Right lobe of liver (tissue), 6 donors: ENCODE measurements around the gene LNX1. TPM values are rescaled to one million over a fixed set of nuclear protein-coding genes. Genes with fewer than 3 reads are reported as not detected.

Experiments
- ATAC-seq, 4 donors: fragments of 200-7000 bp; cut with Tn5 transposase; one replicate each; pipeline ENCODE4 v1.9.1; 2020; ENCODE audit warnings: mild to moderate bottlenecking in 4 of 4, moderate library complexity in 4 of 4
- DNase-seq, 3 donors: peaks; one replicate each; pipeline ENCODE4 v3.0.0-alpha.2; 2020
- H3K27ac ChIP-seq, 3 donors: fragments of 200-600 bp; one replicate each; pipeline ENCODE4 v1.8.0; 2022
- H3K27me3 ChIP-seq, 2 donors: fragments of 200-600 bp; one replicate each; pipeline ENCODE4 v1.8.0; 2022
- H3K36me3 ChIP-seq, 4 donors: fragments of 200-600 bp; sonication (generic) in 1 of 4; one replicate each; pipeline versions ENCODE4 v1.5.1 to v1.8.0; 2017 to 2022; ENCODE audit warnings: control low read depth in 1 of 4
- H3K4me1 ChIP-seq, 4 donors: fragments of 200-600 bp; sonication (generic) in 1 of 4; one replicate each; pipeline versions ENCODE4 v1.5.1 to v1.8.0; 2017 to 2022; ENCODE audit warnings: control low read depth in 1 of 4
- H3K4me3 ChIP-seq, 3 donors: fragments of 200-600 bp; one replicate each; pipeline ENCODE4 v1.8.0; 2022
- H3K9me3 ChIP-seq, 4 donors: fragments of 200-600 bp; sonication (generic) in 1 of 4; one replicate each; pipeline versions ENCODE4 v1.5.1 to v1.8.0; 2017 to 2022; ENCODE audit warnings: control low read depth in 1 of 4
- CTCF ChIP-seq, 4 donors: fragments of 200-600 bp in 3 of 4; fragments of 450-650 bp in 1 of 4; IDR thresholded peaks; one replicate each; pipeline versions ENCODE4 v1.5.1 to v1.8.0; 2016 to 2022; ENCODE audit warnings: antibody characterized with exemption in 4 of 4, mild to moderate bottlenecking in 2 of 4
- POLR2A ChIP-seq: fragments of 450-650 bp; IDR thresholded peaks from one replicate; pipeline ENCODE4 v1.6.1; 2017; ENCODE audit warnings: antibody characterized with exemption, mild to moderate bottlenecking
- WGBS: methylation state at CpG from one replicate; pipeline ENCODE4 v1.1.6; 2018; ENCODE audit warnings: low coverage, low lambda C conversion rate; ENCODE audit not compliant: insufficient coverage; ENCODE audit errors: missing lambda C conversion rate; 5-methylcytosine and 5-hydroxymethylcytosine counted together
- intact Hi-C, 2 donors: fragments of 100-400 bp; cut with DNase I; formaldehyde crosslinking; loops; one replicate each; pipeline versions ENCODE4 v1.11.2 to v1.14.1; 2022
- total RNA-seq, 6 experiments: library from RNA; depleted of rRNA in 2 of 6; stranded (reverse); fragments of >200 nt in 2 of 6; fragmentation: NEBNext Ultra II Directional in 3 of 6; extraction: Animal tissue kit (Norgen Biotek cat#: 25700) in 3 of 6; gene quantifications; one replicate each; pipeline versions ENCODE4 v1.1.0 to v1.2.4, GENCODE V29; 2016 to 2023
- donor health status: DM: no; HTN: yes; CAD: no.
- donor health status: DM: no; HTN: no; CAD: no.
- donor health status: DM: no; HTN: no; CAD: no.
- donor health status: DM: no; HTN: yes; CAD: no.
- donor health status: DM: no; HTN: yes; CAD: no.

Gene LNX1
- total RNA-seq, 6 experiments from 2014 or later: 1.3 to 6.0 (median 3.9) TPM

- intact Hi-C loops: no loop called here
- no peak for TF ChIP-seq POLR2A
- no peak for TF ChIP-seq CTCF (IDR thresholded peaks at IDR 0.05)
- WGBS: 55% methylated on average over 2 of the region's 2 CpGs
- Histone ChIP-seq H3K27ac (no peak overlapping the region), H3K9me3 (no peaks in the 10 kb centered on the region), H3K27me3 (no peaks in the 10 kb centered on the region), H3K36me3 (no peaks in the 10 kb centered on the region), H3K4me1 (no peaks in the 10 kb centered on the region), H3K4me3 (no peak overlapping the region)
- DNase-seq (no peak), ATAC-seq (no peak)
Measured at GRCh38 chr4:53595834-53596233, 4.5 kb upstream of the LNX1 start.

DNA sequence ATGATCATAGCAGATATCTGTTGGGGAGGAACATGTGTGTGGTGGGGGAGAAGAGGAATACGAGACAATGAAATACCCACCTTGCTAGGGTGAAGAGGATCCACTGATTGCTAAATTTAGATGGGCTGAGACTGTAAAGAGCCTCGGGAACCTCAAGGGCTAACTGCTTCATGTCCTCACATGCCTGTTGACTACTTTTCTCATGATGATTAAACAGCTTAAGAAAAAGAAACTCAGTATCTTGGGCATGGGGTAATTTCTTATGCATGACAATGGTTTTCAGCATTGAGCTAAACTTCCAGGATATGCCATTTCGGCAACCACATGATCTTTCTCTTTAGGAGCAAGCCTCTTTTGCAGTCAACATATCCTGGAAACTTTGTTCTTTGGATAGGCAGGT lies 3.9 kb upstream of the LNX1 start:
- intact Hi-C loops: no loop called here
- Histone ChIP-seq H3K36me3 (no peaks in the 10 kb centered on the region), H3K27me3 (no peaks in the 10 kb centered on the region), H3K9me3 (no peaks in the 10 kb centered on the region), H3K4me3 (no peak overlapping the region), H3K27ac (no peak overlapping the region), H3K4me1 (peaks cover 0 to 4% (median 0%) of the 10 kb centered on the region in 4 donors)
- DNase-seq (no peak), ATAC-seq (no peak)
- WGBS: 76% methylated on average over 3 of the region's 3 CpGs
- TF ChIP-seq CTCF (IDR thresholded peaks at IDR 0.05) (no peak), POLR2A (no peak)

DNA sequence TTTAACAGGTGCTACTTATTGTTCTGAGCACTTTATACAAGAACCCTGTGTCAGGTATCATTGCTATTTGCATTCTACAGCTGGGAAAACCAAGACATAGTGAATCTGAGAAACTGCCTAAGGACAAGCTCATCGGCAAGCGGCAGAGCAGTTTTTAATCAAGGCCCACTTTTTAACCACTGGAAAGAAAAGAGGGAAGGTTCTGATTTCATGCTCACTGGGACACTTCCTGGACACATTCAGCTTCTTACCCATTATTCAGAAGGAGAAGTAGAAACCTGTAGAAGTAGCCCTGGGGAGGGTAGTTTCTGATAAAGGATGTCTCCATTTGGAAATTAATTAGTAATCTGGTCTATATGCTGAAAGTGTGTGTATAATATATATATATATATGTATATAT lies 2.5 kb upstream of the LNX1 start:
- Histone ChIP-seq H3K36me3 (no peaks in the 10 kb centered on the region), H3K4me1 (peaks cover 0 to 11% (median 0%) of the 10 kb centered on the region in 4 donors), H3K9me3 (no peaks in the 10 kb centered on the region), H3K4me3 (no peak overlapping the region), H3K27me3 (no peaks in the 10 kb centered on the region), H3K27ac (no peak overlapping the region)
- ATAC-seq (no peak), DNase-seq (no peak)
- TF ChIP-seq CTCF (IDR thresholded peaks at IDR 0.05): no peak
- no peak for TF ChIP-seq POLR2A
- 92% methylated on average over 2 of the region's 2 CpGs for WGBS
- intact Hi-C loops: no loop called here

DNA sequence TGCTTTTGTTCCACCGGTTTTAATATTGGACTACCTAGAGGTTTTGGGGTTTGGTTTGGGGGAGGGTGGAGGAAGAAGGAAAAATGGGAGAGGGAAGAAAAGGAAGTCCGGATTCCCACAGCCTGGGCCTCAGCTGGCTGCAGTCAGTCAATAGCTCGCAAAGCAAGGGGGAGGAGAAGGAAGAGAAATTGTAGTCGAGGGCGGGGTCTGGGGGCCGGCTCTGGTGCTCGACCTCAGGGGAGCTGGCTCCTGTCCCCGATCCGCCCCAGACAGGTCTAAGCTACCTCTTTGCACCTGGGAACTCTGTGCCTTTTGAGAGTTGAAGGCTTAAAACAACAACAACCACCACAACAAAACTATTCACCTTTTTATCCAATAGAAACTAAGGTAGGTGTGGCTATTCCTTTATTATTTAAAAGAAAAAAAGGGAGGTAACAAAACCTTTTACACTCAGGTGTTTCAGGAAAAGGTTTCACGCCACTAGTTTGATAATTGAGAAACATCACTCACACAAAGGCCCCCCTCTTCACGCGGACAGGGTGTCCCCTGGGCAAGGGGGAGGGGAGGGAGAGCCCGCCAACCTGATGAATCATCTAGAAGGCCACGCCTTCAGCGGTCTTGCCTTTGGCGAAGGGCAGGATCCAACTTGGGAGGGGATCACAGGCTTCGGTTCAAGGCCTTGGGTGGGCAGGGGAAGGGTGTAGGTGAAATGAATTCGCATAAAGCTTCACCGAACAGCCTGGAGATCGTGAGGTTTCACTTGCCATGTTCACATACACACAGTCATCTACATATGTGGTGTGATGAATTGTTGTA lies 1.6 kb upstream of the LNX1 start:
- intact Hi-C loops: no loop called here
- Histone ChIP-seq H3K9me3 (no peaks in the 10 kb centered on the region), H3K4me3 (no peak overlapping the region), H3K27me3 (no peaks in the 10 kb centered on the region), H3K36me3 (no peaks in the 10 kb centered on the region), H3K4me1 (peaks cover 0 to 11% (median 0%) of the 10 kb centered on the region in 4 donors), H3K27ac (no peak overlapping the region)
- DNase-seq (no peak), ATAC-seq (peak in 1 of 4 donors; percentile 23)
- TF ChIP-seq POLR2A: no peak
- TF ChIP-seq CTCF (IDR thresholded peaks at IDR 0.05): no peak
- WGBS: 56% methylated on average over 14 of the region's 20 CpGs
